CD1c-positive myeloid dendritic cell (primary cell): ENCODE results near the gene ROCK2.

Experiments
- DNase-seq: peaks from one replicate; pipeline ENCODE4 v3.0.0-alpha.2; 2016; ENCODE audit errors: extremely low spot score

The ROCK2 gene

DNA sequence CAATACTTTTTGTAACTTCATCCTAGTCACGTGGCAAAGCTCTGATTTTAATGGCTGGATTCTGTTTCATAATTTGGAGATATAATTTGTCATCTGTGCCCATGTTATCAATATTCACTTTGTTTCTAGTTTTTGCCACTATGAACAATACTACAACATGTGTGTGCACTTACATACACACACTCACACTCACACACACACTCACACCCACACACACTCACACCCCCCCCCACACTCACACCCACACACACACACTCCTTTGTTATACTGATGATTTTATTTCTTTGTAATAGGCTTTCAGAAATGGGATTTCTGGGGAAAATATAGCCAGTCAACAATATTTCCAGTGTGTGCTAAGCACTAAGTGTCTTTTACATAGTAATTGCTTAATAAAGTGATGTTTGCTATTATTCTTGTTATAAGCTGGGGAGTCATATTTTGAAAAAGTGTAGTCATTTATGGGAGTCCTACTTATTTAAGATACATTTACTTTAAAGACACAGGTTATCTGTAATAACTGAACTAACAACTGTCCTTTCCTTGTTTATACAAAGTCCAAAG is 22.8 kb upstream of the ROCK2 start:
- DNase-seq, result no peak

DNA sequence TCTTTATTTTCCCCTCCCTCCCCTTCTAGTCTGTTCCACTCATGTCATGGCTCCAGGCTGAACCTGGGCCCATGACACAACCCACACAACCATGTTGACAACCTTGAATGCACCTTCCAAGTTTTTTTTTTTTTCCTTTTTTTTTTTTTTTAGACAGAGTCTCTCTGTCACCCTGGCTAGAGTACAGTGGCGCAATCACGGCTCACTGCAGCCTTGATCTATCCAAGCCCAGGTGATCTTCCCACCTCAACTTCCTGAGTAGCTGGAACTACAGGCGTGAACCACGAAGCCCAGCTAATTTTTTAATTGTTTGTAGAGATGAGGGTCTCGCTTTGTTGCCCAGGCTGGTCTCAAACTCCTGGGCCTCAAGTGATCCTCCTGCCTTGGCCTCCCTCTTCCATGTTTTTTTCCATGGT is 21.9 kb upstream of the ROCK2 start:
- DNase-seq, result no peak

DNA sequence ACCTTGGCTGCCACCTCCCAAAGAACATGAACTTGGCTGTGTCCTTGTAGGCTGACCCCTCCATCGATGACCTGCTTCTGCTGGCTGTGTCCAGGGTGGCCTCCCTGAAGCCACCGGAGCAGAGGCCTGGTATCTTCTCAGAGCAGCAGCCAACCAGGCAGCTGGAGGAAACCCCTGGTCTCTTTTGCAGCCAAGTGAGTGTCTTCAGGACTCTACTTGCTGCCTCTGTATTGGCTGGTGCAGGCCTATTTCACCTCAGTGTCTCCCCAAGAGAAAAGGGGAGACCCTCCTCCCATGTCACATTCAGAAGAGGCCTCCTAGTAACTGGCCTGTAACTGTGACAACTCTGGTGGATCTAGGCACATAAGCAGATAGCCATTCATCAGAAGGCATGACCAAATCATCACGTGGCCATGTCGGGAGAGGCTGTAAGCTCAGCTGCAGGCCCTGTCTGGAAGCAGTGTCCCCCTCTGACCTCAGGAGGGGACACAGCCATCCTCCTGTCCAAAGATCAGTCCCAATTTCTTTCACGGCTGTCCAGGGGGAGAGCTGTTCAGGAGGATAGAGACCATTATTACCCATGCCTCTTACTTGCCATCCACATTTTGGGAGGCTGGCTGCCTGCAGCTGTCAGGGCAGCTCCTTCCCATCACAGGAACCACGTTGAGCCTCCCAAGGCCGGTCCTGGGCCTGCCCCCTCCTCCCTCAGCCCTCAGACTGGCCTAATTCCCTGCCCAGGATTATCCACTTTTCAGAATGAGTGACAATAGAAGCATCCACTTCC is 20.9 kb upstream of the ROCK2 start:
- DNase-seq, result no peak

DNA sequence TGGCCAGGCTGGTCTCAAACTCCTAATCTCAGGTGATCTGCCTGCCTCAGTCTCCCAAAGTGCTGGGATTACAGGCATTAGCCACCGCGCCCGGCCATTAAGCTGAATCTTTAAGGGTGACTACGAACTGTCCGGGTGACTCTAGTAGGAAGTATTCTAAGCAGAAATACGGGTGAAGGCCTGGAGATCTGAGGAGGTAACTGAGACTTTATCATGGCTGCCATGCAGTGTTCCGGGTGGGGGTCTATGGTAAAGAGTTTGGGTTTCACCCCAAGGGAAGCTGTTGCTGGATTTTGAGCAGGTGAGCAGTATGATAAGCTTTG is 20.1 kb upstream of the ROCK2 start:
- DNase-seq, result no peak

DNA sequence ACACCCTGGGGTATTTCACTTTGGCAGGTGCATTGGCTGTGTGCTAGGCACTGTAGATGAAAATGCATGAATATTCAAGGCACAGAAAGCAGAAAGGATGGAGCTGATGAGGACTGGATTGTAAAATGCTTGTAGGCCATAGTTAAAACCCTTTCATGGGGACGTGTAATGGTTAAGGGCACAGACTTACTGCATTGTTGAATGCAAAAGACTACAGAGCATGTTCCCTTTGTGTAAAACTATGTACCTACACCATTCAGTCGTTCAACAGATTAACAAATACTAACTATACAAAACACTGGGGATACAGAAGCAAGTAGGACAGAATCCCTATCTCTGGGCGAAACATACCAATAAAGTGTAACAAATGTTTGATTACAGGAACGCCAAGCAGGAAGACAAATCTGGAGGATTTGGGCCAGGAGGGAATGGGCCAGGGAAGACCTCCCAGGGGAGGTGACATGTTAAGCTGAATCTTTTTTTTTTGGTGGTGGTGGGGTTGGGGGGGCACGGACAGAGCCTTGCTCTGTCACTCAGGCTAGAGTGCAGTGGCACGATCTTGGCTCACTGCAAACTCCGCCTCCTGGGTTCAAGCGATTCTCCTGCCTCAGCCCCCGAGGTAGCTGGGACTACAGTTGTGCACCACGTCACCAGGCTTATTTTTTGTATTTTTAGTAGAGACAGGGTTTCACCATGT is 19.6 kb upstream of the ROCK2 start:
- DNase-seq, result no peak

DNA sequence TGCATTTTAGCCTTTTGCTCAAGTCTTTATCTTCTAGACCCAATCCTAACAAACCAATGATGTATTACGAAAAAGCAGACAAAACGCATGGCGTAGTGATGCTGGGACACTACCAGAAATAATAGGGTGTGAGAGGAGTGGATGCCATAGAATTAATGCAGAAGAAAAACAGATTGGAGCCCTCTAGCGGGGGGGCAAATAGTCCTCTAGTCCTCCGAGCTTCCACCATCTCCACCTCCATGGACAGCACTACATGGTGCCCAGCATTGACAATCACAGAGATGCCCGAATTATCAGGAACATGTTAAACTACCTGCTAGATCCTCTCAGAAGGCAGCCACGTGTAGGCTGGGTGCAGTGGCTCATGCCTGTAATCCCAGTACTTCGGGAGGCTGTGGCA is 15.4 kb upstream of the ROCK2 start:
- no peak for DNase-seq

DNA sequence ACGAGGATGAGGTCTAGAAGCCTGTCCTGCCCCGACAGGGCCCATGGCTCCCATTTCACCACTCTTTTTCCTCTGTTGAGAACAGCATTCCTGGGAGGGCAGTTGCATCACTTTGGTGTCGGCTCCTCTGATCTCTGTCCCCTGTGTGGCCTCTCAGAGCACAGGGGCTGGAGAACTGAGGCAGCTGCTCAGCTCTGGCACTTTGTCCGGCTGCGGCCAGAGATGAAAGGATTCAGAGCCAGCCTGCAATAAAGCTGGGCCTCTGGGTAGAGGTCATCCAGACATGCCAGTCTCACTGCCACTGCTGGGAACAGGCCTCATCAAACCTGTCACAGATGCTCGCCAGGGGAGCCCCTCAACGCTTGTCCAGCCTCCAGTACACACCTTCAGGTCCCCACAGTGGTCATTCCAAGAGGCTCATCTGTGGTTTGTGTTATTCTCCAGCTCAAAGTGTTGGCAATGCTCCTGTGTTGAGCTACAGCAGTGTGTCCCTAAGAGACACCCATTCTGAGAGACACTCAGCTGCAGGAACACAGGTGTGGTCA is 13.1 kb upstream of the ROCK2 start:
- DNase-seq, result no peak

DNA sequence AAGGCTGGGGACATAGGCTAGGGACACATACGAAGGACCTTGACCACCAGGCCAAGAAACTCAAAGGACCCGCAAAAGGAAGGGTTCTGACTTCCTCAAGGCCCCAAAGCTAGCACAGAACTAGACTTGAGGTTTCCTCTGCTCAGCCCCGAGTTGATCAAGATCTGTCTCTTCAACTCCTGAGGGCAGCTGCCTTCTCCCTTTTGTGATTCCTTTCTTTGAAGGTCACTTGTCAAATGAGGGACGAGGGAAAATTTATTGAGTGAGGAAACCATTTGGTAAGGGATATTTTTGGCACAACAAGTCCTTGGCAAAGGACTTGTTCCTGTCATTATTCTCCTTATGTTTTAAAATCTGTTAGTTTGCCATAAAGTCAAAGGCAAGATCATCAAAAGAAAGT is 12.3 kb upstream of the ROCK2 start:
- no peak for DNase-seq

DNA sequence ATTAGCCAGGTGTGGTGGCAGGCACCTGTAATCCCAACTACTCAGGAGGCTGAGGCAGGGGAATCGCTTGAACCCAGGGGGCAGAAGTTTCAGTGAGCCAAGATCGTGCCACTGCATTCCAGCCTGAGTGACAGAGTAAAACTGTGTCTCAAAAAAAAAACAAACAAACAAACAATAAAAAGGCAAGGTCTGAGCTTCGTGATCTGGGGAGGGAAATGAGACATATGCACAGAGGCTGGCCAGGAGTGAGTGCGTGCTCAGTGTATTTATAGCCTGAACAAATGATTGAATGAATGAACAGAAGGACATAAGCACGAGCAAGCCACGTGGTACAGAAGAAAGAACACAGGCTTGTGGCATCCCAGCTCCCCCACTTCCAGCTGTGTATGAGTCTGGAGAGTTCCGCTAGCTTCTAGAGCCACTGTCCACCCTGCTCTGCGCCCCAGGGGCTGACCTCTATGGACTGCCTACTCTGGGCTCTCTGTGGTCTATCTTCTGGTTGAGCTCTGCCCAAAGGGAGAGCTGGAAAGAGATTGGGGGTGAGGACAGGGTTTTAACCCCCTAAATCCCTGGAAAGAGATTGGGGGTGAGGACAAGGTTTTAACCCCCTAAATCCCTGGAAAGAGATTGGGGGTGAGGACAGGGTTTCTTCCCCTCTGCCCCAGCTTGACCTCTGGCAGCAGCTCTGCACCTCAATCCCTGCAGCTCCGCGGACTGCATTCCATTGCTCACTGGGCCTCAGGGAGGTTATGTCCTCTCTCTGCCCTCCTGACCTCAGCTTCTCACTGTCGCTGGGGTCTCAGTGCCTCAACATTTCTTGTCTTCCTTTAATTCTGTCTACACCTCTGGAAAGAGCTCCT is 11.0 kb upstream of the ROCK2 start:
- DNase-seq, result no peak

DNA sequence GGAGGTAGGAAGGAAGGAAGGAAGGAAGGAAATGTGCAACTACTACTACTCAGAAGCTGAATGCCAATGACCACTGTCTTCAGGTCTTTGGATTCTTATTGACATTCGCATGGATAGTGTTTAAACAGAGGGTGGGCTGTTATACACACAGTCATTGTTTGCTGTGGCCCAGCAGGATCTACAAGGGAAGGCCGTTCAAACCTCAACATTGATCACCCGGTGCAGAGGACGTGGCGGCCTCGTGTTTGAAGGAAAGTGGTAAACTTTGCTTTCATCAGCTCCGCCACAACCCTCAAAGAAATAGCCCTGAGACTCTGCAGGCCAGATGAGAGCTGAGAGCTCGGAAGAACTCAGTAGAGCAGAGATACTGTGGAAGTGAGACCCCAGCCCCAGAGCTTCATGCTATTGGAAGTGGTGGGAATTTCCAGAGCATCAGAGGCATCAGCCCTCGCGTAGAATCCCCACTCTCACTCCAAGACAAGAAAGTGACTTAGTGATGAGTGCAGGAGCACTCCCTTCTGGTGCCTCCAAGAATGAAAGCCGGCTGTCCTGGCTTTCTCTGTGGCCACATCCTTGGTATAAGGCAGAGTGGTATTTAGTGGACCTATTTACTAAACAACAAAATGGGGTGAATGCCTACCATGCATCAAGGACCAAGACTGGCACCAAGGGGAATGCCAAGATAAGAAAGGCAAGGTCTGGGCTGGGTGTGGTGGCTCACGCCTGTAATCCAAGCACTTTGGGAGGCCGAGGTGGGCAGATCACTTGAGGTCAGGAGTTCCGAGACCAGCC is 10.1 kb upstream of the ROCK2 start:
- DNase-seq, result no peak

DNA sequence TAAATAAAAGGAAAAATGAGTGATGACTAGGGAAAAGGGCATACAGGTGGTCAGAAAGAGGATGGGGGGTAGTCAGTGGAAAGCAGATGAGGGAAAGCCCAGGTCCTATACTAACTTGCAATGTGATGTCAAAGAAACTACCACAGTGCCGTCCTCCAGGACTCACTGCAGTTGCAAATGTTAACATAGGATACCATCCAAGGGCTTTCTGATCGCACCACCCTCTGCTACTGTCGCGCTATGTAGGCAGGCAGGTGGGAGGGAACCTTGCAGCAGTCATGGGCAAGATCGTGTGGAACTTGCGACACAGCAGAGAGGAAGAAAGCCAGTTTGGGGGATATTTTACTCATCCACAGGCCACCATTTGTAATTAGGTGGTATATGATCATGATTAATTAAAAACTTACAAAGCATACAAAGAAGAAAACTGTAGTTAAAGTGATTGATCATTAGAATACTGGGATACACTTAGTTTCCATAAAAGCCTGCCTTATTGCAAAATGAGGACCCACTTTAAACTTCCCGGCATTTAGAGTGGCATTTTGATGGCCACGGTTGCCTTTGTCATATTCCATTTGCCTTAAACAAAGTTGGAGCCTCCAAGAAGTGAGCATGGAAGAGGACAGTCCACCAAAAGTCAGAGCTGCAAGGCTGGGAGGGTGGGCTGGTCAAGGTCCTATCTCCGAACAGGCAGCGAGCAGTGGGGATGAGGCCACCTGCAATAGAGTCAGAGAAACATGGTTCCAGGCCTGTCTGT is 8.5 kb upstream of the ROCK2 start:
- no peak for DNase-seq

DNA sequence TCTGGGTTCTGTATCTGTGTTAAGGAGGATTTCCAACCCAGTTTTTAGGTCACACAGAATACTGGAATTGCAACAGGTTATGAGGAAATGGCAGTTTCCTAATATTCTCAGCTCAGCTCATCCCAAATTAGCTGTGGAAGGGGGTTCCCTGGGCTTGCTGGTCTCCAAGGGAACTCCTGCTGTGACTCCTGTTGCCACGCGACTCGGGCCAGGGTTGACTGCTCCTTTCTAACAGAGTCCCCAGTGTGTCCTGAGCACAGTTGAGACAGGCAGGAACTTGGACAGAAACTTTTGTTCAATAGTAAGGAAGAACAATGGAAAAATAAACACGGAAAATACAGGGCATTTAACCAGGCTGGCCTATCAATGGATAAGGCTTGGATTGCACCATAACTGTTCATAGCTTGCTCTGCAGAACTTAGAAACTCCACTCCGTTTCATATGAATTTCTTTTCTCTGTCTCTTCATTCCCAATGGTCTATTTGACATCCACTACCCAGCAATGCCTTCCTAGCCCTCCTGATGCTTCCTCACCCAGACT is 3.8 kb upstream of the ROCK2 start:
- DNase-seq, result peak; percentile 30

DNA sequence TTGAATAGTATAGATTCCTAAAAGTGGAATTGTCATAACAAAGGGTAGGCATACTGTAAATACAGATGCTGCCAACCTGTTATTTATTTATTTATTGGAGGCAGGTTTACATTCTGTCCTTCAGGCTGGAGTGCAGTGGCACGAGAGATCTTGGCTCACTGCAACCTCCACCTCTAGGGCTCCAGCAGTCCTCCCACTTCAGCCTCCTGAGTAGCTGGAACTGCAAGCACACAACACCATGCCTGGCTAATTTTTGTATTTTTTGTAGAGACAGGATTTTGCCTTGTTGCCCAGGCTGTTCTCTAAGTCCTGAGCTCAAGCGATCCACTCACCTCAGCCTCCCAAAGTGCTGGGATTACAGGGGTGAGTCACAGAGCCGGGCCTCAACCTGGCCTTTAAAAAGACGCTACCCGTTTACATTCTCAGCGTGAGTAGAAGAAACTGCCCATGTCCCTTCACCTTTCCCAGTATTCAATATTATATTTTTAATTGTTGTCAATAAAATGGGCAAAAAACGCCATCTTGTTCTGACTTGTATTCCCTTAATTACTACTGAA is 3.0 kb upstream of the ROCK2 start:
- no peak for DNase-seq

DNA sequence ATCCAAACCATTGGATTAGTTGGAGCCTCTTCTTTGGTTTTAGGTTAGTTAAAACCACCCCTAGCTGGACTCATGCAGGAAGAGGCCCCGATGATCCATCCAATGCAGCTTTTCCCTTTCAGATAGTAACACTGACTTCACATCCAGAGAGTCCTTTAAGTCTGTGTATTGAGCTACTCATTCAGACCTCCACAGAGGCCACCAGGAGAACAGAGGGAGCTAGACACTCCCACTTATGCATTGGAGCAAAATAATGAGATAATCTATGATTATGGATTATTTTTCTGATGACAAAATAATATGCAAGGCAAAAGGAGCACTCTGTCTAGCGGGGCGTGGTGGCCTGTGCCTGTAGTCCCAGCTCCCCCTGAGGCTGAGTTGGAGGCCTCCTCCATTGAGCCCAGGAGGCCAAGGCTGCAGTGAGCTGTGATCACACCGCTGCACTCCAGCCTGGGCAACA is 1.6 kb upstream of the ROCK2 start:
- no peak for DNase-seq

DNA sequence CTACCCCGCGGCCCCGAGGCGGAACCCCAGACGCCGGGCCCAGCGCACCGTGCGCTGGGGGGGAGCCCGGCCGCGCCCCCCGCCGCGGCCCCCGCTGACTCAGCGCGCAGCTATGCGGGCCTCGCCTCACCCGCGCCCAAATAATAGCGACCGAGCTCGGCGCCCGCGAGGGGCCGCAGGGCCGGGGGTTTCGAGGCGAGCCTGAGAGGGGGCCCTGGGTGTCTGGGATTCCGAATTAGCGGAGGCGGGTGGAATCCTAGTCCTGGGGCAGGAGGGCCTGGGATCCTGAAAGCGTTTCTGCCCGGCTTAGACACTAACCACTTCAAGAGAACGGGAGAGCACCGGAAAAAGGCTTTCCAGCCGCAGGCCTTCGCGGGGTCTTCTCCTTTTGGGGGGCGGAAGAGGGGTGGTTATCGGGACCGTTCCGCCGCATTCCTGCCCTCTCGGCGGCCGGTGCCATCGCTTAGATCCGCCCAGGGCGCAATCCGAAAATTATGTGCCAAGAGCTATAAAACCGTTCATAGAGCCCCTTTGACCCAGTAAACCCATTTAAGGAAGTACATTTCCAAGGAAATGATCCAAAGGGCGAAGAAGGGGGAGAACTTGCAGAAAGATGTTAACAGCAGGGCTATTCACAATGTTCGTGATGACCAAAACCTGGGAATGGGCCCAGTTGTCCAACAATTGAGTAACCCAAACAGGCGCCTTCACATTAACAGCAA is 681 bp upstream of the ROCK2 start:
- peak; percentile 81 for DNase-seq

DNA sequence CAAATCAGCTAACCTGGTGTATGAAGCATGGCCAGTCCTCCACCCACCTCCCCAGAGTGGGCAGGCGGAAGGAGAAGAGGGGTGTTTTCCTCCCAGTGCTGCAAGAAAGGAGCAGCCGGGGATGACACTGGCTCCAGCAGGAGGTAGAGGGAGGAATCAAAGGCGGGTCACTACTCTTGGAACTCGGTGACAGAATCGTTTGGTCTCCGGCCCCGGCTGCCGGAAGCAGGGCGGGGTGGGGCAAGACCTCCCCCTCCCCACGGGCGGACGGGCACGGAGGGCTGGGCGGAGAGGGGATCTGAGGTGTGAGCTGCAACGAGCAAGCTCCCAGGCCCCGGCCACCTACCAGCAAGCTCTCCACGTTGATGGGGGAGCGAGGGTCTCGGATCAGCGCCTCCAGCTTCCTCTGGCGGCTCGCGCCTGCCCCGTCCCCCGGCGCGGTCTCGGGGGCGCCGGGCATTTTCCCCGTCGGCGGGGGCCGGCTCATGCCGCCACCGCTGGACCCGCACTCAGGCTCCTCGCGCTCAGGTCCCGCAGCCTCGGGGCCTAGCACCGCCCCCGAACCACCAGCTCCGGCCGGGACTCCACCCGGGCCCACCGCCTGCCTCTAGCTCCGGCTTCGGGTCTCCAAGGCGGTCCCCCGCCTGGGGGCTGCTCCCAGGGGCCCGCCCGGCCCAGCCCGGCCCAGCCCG is 640 bp downstream of the ROCK2 start:
- DNase-seq, result peak; percentile 71

DNA sequence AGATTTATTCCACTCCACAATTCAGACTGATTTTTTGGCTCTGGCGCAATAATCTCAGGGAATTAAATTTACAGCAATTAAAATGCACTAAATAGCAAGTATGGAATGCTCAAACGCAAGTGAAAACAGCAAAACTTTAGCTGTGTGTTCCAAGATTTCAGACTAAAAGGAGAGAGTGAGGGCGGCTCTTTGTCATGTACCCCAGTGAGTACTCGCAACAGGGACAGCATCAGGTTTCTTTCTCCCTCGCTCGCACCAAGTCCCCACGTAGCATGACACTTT is 1.1 kb downstream of the ROCK2 start:
- DNase-seq, result no peak

DNA sequence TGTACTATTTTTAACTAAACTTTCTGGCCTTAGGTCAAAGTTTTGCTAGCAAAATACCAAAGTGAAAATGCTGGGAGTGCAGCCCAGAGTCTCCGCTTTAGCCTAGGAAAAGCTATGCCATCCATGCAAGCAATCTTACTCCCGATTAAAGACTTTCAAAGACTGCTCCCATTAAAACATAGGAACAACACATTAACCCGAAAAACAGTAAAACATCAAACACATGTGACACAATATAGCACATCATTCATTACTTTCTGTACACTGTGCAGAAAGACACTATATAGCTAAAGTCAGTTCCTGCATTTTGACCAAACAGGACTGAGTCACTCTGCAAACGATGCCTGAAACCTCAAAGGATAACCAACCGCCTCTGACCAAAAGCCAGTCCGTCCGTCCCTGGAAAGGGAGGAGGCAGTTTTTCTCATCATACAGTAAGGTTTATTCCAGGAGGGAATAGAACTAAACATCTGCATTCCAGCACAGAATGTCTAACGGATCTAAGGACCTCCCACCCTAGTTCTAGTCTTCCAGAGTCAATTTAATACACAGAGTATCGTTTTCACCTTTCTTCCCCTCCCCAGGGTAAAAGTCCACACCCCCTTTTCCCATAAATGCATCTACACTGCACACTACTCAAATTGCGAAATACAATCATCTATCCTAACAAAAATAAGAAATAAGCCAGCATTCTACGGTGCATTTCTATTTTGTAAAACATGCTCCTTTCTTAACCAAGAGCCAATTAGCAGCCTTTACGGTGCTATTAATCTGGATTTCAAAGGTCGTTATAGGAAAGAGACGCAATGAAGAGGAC is 1.7 kb downstream of the ROCK2 start:
- peak; percentile 64 for DNase-seq
